Esophagus muscularis mucosa (tissue), 4 donors: ENCODE results near the gene PKP3. TPM values are rescaled to one million over a fixed set of nuclear protein-coding genes. Genes with fewer than 3 reads are reported as not detected.
A peak's percentile ranks its signal among the peaks of the same experiment; 100 is the strongest.
"Not testable (repeated sequence)": the region's sequence is repeated elsewhere in the genome, so short reads cannot be mapped to it uniquely, and the experiment has no call there.

Experiments used
- DNase-seq: peaks from one replicate; pipeline ENCODE4 v3.0.0-alpha.2; 2017; ENCODE audit errors: extremely low spot score
- H3K27ac ChIP-seq, 4 donors: fragments of 200-600 bp; sonication (generic); replicated peaks in 1 of 4; 1 replicate in 3 of 4; 2 replicates in 1 of 4; pipeline ENCODE4 v1.5.1; 2016 to 2019; ENCODE audit warnings: mild to moderate bottlenecking in 1 of 4
- H3K27me3 ChIP-seq, 4 donors: fragments of 200-600 bp; sonication (generic); one replicate each; pipeline versions ENCODE4 v1.5.1 to v1.6.0; 2016 to 2019
- H3K36me3 ChIP-seq, 4 donors: fragments of 200-600 bp; sonication (generic); one replicate each; pipeline ENCODE4 v1.5.1; 2016 to 2019
- H3K4me1 ChIP-seq, 4 donors: fragments of 200-600 bp; sonication (generic); one replicate each; pipeline ENCODE4 v1.5.1; 2016 to 2019
- H3K4me3 ChIP-seq, 4 donors: fragments of 200-600 bp; sonication (generic); 1 replicate in 2 of 4; 2 replicates in 2 of 4; pipeline ENCODE4 v1.5.1; 2016 to 2019; ENCODE audit warnings: mild to moderate bottlenecking in 4 of 4, moderate library complexity in 1 of 4
- H3K9me3 ChIP-seq, 4 donors: fragments of 200-600 bp; sonication (generic); 1 replicate in 3 of 4; 2 replicates in 1 of 4; pipeline ENCODE4 v1.5.1; 2016 to 2019
- EP300 ChIP-seq: sonication (generic); formaldehyde crosslinking; IDR thresholded peaks from one replicate; pipeline ENCODE4 v1.6.1; 2017; ENCODE audit warnings: antibody characterized with exemption
- POLR2A ChIP-seq: fragments of 450-650 bp; IDR thresholded peaks from one replicate; pipeline ENCODE4 v1.6.1; 2017; ENCODE audit warnings: antibody characterized with exemption, moderate library complexity, mild to moderate bottlenecking, low read depth
- POLR2AphosphoS5 ChIP-seq, 2 donors: sonication (generic); formaldehyde crosslinking; IDR thresholded peaks; one replicate each; pipeline ENCODE4 v1.6.1; 2017; ENCODE audit warnings: antibody characterized with exemption in 2 of 2
- WGBS: methylation state at CpG from one replicate; pipeline ENCODE4 v1.1.5; 2018; 5-methylcytosine and 5-hydroxymethylcytosine counted together
- intact Hi-C: fragments of 100-400 bp; cut with DNase I; formaldehyde crosslinking; loops from one replicate; pipeline ENCODE4 v1.15.1; 2023
- total RNA-seq, 4 donors: library from RNA; depleted of rRNA; stranded (reverse); fragments of >200 nt; gene quantifications; one replicate each; pipeline versions ENCODE4 v1.1.0 to v1.2.1, GENCODE V29; 2016
- TF ChIP-seq, protein P1 (sequence below), 3 experiments: fragments of 200-600 bp in 2 of 3; fragments of 450-650 bp in 1 of 3; sonication (generic) in 2 of 3; IDR thresholded peaks; one replicate each; pipeline ENCODE4 v1.5.1; 2017 to 2019; ENCODE audit warnings: antibody characterized with exemption in 3 of 3, mild to moderate bottlenecking in 2 of 3, moderate library complexity in 1 of 3

The PKP3 gene, protein sequence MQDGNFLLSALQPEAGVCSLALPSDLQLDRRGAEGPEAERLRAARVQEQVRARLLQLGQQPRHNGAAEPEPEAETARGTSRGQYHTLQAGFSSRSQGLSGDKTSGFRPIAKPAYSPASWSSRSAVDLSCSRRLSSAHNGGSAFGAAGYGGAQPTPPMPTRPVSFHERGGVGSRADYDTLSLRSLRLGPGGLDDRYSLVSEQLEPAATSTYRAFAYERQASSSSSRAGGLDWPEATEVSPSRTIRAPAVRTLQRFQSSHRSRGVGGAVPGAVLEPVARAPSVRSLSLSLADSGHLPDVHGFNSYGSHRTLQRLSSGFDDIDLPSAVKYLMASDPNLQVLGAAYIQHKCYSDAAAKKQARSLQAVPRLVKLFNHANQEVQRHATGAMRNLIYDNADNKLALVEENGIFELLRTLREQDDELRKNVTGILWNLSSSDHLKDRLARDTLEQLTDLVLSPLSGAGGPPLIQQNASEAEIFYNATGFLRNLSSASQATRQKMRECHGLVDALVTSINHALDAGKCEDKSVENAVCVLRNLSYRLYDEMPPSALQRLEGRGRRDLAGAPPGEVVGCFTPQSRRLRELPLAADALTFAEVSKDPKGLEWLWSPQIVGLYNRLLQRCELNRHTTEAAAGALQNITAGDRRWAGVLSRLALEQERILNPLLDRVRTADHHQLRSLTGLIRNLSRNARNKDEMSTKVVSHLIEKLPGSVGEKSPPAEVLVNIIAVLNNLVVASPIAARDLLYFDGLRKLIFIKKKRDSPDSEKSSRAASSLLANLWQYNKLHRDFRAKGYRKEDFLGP
- 1 to 10 TPM in 1 of 4 donors, under 1 TPM in 3; 0.17 to 1.1 (median 0.51) TPM for total RNA-seq

DNA sequence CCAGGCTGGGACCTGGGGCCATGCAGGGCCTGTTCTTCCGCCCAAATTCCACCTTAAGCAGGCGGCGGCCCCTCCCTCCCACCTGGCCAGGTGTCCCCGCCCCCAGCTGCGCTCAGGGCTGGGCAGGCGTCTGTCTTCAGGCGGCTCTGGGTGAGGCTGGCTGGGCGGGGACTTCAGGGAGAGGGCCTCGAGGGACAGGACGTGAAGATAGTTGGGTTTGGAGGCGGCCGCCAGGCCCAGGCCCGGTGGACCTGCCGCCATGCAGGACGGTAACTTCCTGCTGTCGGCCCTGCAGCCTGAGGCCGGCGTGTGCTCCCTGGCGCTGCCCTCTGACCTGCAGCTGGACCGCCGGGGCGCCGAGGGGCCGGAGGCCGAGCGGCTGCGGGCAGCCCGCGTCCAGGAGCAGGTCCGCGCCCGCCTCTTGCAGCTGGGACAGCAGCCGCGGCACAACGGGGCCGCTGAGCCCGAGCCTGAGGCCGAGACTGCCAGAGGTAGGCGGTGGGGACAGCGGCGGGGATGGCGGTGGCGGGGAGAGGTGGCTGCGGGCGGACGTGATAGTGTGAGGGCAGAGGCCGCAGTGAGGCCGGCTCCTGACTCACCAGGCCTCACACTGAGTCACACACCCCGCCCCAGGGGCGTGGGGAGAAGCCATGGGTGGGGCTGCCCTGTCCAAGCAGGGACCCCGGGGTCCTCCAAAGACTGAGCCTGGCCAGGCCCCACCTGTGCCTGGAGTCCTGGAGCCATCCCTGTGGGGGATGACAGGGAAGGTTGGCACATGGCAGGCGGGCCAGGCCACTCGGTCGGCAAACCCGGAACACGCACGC is at the start of gene PKP3:
Gene PKP3 (plus strand): TSS at position 176 of the 824 bp plus-strand sequence. CDS start 84 bp downstream, at position 260.
- peak within 1 kb of the TSS in 1 of 4 donors; percentile 20 for H3K4me3 ChIP-seq
- no peak for DNase-seq
- H3K27me3 ChIP-seq, result peaks cover 0 to 58% (median 5%) of the 10 kb centered on the region in 4 donors
- H3K9me3 ChIP-seq, result no peaks in the 10 kb centered on the region
- H3K4me1 ChIP-seq, result peaks cover 10 to 16% (median 14%) of the 10 kb centered on the region in 4 donors
- WGBS, result 82% methylated on average over 17 of the region's 57 CpGs
- H3K27ac ChIP-seq, result no peak within 1 kb of the TSS
- no peak for TF ChIP-seq POLR2AphosphoS5 (IDR thresholded peaks at IDR 0.05)
- TF ChIP-seq, protein P1, sequence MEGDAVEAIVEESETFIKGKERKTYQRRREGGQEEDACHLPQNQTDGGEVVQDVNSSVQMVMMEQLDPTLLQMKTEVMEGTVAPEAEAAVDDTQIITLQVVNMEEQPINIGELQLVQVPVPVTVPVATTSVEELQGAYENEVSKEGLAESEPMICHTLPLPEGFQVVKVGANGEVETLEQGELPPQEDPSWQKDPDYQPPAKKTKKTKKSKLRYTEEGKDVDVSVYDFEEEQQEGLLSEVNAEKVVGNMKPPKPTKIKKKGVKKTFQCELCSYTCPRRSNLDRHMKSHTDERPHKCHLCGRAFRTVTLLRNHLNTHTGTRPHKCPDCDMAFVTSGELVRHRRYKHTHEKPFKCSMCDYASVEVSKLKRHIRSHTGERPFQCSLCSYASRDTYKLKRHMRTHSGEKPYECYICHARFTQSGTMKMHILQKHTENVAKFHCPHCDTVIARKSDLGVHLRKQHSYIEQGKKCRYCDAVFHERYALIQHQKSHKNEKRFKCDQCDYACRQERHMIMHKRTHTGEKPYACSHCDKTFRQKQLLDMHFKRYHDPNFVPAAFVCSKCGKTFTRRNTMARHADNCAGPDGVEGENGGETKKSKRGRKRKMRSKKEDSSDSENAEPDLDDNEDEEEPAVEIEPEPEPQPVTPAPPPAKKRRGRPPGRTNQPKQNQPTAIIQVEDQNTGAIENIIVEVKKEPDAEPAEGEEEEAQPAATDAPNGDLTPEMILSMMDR (IDR thresholded peaks at IDR 0.05), result no peak
- no peak for TF ChIP-seq EP300
- no peak for TF ChIP-seq POLR2A
- H3K36me3 ChIP-seq, result no peaks in the 10 kb centered on the region
- intact Hi-C loops, result no loop called here

DNA sequence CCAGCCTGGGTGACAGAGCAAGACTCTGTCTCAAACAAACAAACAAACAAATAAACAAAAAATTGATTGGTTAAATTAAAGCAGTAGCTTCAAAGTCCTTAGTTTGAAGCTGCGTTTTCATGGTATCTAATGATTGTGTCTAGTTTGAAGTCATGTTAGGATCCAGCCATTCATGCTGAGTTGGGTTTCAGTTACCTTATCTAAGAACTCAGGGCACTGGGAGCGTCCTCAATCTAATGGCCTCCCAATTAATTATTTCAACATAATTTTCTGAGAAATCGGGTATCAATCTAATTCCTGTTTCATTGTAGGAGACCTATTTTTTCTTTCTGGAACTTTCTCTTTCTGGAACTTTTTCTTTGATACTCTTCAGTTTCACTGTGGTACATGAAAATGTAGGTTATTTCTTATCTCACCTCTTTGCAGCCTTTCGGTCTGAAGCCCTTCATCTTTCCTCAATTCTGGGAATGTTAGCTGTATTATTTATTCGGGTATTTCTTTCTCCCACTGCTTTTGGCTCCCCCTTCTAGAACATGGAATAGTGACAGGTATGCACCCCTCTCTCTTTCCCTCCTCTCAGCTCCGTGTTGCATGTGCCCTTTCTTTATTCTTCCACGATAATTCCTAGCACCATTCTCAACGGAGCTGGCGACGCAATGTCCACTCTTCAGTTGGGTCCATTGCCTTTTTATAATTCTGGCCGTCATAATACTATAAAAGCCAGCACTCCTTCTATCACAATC is 49.0 kb upstream of the PKP3 start:
- 91% methylated on average over 11 of the region's 11 CpGs for WGBS
- H3K27ac ChIP-seq, result no peak overlapping the region
- TF ChIP-seq POLR2A (no peak), EP300 (no peak), POLR2AphosphoS5 (IDR thresholded peaks at IDR 0.05) (no peak)
- TF ChIP-seq, protein P1 (IDR thresholded peaks at IDR 0.05), result no peak

DNA sequence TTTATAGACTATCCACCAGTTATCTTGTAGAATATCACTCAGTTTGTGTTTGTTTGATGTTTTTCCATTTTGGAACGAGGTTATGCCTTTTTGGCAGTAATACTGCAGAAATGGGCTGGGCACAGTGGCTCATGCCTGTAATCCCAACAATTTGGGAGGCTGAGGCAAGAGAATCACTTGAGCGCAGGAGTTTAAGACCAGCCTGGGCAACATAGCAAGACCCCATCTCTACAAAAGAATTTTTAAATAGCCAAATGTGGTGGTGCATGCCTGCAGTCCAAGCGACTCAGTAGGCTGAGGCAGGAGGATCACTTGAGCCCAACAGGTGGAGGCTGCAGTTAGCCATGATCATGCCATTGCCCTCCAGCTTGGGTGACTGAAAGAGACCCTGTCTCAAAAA is 47.5 kb upstream of the PKP3 start:
- Histone ChIP-seq H3K9me3 (no peaks in the 10 kb centered on the region), H3K27me3 (no peaks in the 10 kb centered on the region), H3K27ac (no peak overlapping the region), H3K4me1 (peaks cover 0 to 12% (median 7%) of the 10 kb centered on the region in 4 donors), H3K36me3 (no peaks in the 10 kb centered on the region), H3K4me3 (no peak overlapping the region)
- intact Hi-C loops, result no loop called here
- no peak for TF ChIP-seq EP300
- 73% methylated on average over 3 of the region's 3 CpGs for WGBS
- DNase-seq, result no peak

More for the DNA sequence above, 49.0 kb upstream of the PKP3 start:
- DNase-seq, result no peak
- intact Hi-C loops, result no loop called here
- no peaks in the 10 kb centered on the region for H3K27me3 ChIP-seq
- no peaks in the 10 kb centered on the region for H3K36me3 ChIP-seq
- H3K9me3 ChIP-seq, result no peaks in the 10 kb centered on the region
- H3K4me3 ChIP-seq, result no peak overlapping the region
- H3K4me1 ChIP-seq, result no peaks in the 10 kb centered on the region

DNA sequence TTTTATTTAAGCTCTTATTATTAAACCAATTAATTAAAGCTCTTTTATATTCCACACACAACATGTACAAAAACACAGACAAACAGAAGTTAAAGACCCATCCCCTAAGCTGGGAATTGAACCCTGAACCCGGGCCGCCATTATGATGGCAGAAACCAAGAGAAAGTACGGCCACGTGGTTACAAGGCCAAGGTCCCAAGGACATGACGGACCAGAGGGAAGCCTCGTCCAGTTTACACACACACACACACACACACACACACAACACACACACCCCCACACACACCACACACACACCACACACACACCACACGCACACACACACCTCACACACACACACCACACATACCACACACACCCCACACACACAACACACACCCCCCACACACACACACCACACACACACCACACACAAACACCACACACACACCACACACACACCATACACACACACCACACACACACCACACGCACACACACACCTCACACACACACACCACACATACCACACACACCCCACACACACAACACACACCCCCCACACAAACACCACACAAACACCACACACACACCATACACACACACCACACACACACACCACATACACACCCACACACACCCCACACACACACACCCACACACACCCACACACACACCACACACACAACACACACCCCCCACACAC is 44.6 kb upstream of the PKP3 start:
- DNase-seq, H3K27ac ChIP-seq, H3K4me3 ChIP-seq, H3K9me3 ChIP-seq, H3K27me3 ChIP-seq, intact Hi-C loops, H3K36me3 ChIP-seq: not testable (repeated sequence)
- 88% methylated on average over 8 of the region's 8 CpGs for WGBS
- peaks cover 22 to 36% (median 29%) of the 10 kb centered on the region in 4 donors for H3K4me1 ChIP-seq

DNA sequence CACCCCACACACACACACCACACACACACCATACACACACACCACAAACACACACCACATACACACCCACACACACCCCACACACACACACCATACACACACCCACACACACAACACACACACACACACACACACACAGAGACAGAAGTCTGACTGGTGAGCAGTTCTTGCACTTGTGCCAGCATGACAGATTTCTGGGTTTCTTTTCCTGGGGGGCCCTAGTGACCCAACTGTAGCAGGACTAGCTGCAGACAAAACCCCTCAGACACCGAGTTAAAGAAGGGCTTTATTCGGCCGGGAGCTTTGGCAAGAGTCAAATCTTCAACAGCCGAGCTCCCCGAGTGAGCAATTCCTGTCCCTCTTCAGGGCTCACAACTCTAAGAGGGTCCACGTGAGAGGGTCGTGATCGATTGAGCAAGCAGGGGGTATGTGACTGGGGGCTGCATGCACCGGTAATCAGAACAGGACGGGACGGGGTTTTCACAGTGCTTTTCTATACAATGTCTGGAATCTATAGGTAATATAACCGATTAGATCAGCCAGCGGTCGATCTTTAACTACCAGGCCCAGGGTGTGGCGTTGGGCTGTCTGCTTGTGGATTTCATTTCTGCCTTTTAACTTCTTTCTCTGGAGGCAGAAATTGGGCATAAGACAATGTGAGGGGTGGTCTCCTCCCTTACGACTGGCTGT is 43.8 kb upstream of the PKP3 start:
- peak overlapping the region in 2 of 4 donors; percentile 7 to 11 for H3K27ac ChIP-seq
- WGBS, result 76% methylated on average over 16 of the region's 16 CpGs

More for the DNA sequence above, 43.8 kb upstream of the PKP3 start:
- H3K36me3 ChIP-seq, DNase-seq, H3K9me3 ChIP-seq, H3K27me3 ChIP-seq, H3K4me3 ChIP-seq, intact Hi-C loops: not testable (repeated sequence)
- peaks cover 27 to 42% (median 35%) of the 10 kb centered on the region in 4 donors for H3K4me1 ChIP-seq
